ENCODE measurements around the gene AXIN1.

GRCh38 chr16:381012-381788, 28.7 kb upstream of the AXIN1 start:
- TF ChIP-seq, protein P1, sequence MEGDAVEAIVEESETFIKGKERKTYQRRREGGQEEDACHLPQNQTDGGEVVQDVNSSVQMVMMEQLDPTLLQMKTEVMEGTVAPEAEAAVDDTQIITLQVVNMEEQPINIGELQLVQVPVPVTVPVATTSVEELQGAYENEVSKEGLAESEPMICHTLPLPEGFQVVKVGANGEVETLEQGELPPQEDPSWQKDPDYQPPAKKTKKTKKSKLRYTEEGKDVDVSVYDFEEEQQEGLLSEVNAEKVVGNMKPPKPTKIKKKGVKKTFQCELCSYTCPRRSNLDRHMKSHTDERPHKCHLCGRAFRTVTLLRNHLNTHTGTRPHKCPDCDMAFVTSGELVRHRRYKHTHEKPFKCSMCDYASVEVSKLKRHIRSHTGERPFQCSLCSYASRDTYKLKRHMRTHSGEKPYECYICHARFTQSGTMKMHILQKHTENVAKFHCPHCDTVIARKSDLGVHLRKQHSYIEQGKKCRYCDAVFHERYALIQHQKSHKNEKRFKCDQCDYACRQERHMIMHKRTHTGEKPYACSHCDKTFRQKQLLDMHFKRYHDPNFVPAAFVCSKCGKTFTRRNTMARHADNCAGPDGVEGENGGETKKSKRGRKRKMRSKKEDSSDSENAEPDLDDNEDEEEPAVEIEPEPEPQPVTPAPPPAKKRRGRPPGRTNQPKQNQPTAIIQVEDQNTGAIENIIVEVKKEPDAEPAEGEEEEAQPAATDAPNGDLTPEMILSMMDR (IDR thresholded peaks at IDR 0.05; ENCODE audit: insufficient read depth, low read depth, low read length), result no peak
- no peak for TF ChIP-seq EZH2 (IDR thresholded peaks at IDR 0.05; ENCODE audit: insufficient read depth, low read length)
